NCI-H187 (cell line): ENCODE data around the gene FAM53B.

Experiments used
- DNase-seq, 2 experiments: peaks; one replicate each; lab custom pipeline; 2025; lab: John Stamatoyannopoulos, UW

Gene FAM53B

DNA sequence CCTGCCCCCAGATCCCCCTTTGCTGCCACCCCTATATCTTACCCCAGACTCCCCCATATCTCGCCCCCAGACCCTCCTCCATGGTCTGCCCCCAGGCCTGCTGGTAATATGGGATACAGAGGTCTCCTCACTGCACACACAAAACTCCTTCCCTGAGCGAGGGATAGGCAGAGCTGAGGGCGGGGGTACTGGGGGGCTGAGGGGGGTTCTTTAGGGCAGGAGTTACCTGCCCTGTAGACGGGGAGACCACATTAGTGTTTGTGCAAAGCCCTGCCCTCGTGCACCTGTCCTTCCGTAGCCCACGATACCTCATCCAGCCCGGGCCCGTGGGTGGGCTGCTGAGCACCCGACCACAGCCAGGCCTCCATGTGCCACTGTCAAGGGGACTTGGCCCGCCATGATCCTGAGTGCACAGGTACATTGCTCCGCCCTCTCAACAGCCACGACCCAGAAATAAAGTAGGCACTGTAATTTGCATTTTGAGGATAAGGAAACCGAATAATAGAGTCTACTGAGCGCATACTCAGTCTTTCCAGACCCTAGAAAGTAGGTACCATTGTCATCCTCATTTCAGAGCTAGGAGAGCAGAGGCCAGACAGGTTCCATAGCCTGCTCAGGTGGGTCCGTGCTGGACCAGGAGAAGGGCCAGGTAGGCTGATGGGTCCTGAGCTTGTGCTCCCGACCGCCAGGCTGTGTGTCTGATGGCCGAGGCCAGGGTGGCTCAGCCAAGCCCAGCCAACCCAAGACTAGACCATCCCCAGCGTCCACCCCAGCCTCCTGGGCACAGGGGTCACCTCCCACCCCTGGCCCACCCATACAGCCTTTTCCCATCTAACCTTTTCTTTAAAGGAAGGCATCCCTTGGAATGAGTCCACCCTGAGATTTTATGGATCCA lies 167.4 kb downstream of the FAM53B start:
- DNase-seq = no peak

DNA sequence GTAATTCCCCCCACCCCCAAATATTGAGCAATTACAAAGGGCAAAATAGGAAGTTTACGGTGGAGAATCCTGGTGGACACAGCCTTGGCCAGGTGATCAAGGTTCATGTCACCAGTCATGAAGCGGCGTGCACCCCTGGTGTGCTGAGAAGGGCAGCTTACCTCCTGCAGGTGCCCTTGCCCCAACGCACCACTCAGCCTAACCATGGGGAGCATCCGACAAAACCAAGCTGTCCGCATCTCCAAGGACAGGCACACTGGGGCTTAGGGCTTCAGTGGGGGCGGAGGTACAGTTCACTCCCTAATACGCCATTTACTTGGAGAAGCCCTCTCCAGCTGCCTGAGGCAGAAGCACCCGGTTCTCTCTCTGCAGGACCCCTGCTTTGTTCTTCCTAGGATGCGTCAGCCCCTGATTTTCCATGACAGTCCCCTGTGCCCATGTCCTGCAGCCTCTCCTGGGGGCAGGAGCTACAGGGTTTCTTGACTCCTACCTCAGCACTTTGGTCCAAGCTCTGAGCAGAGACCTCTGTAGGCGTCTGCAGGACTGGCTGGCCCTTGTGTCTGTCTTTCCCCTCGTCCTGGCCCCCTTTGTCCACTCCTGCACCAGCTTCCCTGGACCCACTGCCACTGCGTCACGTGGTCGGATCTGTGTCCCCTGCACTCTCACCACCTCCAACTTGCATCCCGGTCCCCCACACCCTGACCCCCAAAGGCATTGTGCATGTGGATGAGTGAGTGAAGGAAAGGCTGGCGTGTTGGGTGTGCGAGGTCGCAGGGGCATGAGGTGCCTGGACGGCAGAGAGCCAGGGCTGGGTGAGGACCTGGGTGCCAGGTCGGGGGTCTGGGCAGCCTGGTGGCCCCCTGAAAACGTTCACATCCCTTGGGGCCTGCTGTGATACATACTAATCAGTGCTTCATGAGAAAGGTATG lies 168.8 kb downstream of the FAM53B start:
- no peak for DNase-seq

DNA sequence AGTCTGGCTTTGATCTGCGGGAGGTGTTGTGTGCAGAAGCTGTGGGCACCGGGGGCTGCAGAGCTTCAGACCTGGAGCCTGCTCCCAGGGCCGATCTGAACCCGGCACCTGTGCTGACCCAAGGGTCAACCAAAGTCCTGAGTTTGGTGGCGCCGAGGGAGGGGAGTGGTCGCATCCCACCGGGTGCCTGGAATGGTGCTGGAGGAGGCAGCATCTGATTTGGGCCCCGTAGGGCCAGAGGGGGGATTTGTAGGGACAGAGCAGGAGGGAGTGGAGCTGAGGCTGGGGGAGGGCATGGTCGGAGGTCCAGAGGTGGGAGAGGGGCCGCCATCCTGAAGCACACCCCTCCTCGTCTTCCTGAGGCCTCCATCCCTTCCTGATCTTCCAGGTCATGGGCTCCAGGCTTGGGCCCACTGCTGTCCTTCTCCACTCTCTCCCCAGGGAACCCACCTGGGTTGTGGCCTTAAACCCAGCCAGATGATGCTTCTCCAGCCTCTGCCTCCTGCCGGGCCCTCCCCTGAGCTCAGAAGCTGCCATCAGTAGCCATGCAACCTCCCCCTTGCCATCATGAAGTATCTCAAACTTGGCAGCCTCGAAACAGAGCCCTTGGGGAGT lies 169.6 kb downstream of the FAM53B start:
- DNase-seq = no peak

DNA sequence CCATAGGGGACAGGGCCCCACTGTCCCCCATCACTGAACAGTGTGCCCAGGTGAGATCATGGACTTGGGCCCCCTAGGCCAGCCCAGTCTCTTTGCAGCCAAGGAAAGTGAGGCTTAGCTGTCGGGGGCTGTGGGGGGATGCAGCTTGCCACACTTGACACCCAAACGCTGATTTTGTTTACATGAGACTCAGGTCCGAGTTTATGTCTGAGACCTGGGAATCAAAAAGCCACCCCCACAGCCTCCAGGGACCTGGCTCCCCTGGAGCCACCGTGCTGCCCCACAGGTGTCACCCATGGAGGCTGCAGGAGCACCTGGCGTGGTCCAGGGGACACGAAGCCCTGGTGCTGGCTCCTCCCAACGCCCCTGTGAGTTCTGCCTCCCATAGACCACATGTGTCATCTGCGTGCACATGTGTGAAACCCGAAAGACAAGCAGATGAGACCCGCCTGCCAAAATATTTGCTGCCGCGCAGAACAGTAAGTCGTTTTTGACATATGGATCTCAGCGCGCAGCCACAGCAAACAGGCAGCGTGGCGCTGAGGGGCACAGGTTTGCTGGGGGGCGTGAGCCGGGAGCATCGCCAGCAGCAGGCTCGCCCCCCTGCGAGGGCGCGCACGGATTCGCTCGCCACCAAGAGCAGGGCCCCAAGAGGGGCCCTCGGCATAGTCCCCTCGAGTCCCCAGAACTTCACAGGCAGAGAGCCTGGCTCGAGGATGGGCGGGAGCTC lies 170.3 kb downstream of the FAM53B start:
- no peak for DNase-seq

DNA sequence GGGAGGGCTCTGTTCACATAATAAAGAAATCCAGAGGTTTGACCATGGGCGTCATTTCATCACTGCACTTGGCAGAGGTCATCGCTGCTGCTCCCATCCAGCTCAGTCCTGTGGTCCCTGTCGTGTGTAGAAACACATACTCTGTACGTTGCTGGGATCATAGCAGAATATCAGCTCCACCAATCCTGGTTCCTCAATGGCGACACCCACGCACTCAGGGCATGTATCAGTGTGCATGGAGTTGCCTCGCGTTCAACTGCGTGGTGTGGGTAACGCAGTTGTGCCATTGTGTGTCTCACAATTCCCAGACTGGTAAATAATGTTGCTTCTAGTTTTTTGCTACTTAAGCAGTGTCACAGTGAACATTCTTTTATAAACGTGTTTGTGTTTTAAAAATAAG lies 171.4 kb downstream of the FAM53B start:
- no peak for DNase-seq

DNA sequence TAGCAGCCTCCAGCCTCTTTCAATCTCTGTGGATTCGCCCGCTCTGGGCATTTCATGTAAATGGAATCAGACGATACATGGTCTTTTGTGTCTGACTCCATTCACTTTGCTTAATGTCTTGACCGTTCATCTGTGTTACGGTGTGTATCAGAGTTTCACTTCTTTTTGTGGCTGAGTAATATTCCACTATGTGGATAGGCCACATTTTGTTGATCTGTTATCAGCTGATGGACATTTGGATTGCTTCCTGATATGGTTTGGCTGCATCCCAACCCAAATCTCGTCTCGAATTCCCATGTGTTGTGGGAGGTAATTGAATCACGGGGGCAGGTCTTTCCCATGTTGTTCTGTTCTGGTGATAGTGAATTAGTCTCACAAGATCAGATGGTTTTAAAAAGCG lies 173.5 kb downstream of the FAM53B start:
- no peak for DNase-seq

DNA sequence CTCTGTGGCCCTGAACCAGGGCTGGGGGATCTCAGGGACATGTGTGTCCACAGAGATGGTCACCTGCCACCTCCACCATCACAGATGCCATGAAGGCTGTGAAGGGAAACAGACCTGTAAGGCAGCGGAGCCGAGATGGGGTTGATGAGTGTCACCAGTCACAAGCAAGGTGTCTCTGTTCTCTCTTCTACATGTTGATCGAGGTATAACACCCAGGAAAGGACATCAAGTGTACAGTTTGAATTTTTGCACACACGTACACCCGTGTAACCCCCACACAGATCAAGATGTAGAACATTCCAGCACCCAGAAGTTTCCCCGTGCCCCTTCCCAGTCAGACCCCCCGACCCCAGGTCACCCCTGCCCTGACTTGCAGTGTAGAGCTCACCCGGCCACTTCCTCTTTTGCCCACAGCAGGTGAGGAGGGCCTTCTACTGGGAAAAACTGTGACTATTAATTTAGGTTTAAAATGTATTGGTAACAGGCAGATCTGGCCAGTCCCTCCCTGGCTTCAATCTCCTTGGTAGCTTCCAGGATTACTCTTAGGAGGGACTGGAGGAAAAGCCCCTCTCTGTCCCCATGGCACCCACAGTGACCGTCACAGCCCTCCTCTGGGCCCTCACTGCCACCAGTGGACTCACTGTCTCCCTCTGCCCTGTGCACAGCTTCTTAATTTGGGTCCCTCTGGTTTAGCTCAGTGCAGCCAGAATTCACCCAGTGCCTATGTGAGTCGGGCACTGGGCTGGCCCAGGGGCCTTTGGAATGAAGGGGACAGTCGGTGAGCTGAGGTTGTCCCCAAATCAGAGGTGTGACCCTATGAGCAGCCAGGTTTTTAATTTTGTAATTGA lies 174.3 kb downstream of the FAM53B start:
- no peak for DNase-seq
